Left forelimb (tissue), 1 donor: Measurements from ENCODE around the gene MLX.
"Not testable (repeated sequence)": the region's sequence is repeated elsewhere in the genome, so short reads cannot be mapped to it uniquely, and the experiment has no call there.

Source experiments
- DNase-seq: peaks from one replicate; pipeline ENCODE4 v3.0.0-alpha.2; 2018; ENCODE audit warnings: low spot score

The MLX gene

DNA sequence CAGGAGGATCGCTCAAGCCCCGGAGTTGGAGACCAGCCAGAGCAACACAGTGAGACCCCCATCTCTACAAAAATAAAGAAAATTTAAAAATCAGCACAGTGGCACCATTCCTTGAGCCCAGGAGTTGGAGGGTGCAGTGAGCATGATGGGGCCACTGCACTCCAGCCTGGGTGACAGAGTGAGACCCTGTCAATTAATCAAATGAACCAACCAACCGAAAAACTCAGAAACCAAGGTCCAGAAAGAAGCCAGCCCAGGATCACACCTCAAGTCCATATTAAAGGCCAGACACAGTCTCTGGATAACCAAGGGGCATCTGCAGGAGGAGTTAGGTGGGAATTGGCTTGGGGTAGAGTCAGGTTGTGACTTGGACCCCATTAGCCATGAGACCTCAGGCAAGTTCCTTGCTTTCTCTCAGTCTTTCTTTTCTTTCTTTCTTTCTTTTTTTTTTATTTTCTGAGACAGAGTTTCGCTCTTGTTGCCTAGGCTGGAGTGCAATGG is 11.7 kb upstream of the MLX start:
- DNase-seq: no peak

DNA sequence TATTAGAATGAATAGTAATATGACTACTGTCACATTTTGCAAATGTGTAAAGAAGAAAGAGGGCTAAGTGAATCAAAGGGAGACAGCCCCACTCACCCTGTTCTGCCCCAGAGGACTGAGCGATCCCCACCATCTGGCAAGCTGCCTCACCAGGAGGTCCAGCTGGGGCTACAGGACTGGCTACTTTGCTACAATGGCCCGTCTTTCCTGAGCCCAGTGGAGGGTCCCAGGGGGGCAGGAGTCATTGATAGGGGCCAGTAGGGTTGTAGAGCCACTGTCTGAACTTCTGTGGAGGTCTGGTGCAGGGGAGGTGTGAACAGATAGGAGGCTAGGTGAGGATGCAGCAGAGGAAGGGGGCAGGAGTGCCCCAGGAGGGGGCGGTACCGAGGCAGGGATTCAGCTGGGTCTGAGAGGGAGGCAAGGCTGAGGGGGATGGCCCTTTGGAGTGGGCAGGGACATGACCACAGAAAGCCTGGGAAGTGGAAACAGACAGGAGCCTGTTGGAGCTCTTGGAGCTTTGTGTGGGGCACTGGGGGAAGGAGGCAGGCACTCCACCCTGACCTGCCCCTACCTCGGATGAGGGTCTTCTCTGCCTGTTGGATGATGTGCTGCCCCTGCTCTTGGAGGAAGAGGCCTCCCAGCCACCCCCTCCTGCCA is 10.8 kb upstream of the MLX start:
- DNase-seq: not testable (repeated sequence)

DNA sequence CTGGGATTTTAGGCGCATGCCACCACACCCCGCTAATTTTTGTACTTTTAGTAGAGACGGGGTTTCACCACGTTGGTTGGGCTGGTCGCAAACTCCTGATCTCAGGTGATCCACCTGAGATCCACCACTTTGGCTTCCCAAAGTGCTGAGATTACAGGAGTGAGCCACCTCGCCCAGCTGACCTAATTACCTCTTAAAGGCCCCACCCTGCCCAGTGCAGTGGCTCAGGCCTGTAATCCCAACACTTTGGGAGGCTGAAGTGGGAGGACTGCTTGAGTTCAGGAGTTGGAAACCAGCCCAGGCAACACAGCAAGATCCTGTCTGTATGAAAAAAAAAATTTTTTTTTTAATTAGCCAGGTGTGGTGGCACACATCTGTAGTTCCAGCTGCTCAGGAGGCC is 7.8 kb upstream of the MLX start:
- DNase-seq: no peak

DNA sequence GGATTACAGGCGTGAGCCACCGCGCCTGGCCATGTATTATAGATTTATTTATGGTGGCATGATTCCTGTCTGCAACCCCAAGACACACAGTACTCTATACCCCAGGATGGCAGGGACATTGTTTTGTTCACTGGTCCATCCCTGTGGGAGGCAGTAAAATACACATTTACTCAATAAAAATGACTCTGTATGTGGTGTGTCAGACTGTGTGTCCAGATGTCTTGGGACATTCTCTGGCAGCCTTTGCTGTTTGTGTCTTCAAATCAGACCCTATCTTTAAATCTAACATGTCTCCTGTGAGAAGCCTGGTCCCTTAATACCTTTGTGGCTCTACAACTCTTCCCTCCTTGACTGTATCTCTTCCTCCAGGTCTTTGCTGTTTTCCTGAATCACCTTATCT is 6.7 kb upstream of the MLX start:
- no peak for DNase-seq

DNA sequence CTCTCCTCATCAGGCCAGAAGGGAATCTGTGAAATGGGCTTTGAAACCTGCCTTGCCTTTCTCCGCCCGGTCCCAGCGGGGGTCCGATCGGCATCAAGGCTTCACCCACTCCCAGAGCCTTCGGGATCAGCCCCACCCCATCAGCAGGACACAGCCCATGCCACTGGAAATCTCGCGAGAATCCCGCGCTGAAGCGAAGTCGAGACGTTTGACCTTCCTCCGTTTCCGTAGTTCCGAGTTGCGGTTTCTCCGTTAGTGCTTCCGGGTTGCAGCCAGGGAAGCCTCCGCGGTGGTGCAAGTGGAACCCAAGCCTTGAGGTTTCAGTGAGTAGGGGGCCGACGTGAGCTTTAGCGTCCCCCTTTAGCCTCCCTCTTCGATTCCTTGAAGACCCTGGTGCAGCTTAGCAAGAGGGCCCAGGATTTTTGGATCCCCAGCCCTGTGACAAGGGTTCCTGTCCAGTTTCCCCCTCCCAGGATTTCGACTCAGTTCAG is 5.0 kb upstream of the MLX start, which contains the start of gene COASY:
Gene COASY (plus strand): TSS at position 252 of the 491 bp plus-strand sequence. CDS start 475 bp downstream, outside the sequence.
- peak; percentile 97 for DNase-seq

DNA sequence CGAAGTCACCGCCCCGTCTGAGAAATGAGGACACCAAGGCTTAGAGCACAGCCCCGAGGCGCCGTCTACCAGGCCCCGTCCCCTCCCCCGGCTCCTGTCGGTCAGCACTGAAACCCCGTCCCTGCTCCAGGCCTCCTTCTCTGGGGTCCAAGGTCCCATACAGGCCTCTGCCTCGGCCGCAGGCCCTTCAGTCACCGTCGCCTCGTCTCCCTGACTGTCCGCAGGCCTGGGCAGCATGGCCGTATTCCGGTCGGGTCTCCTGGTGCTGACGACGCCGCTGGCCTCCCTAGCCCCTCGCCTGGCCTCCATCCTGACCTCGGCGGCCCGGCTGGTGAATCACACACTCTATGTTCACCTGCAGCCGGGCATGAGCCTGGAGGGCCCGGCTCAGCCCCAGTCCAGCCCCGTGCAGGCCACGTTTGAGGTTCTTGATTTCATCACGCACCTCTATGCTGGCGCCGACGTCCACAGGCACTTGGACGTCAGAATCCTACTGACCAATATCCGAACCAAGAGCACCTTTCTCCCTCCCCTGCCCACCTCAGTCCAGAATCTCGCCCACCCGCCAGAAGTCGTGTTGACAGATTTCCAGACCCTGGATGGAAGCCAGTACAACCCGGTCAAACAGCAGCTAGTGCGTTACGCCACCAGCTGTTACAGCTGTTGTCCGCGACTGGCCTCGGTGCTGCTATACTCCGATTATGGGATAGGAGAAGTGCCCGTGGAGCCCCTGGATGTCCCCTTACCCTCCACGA is 4.3 kb upstream of the MLX start:
- no peak for DNase-seq

DNA sequence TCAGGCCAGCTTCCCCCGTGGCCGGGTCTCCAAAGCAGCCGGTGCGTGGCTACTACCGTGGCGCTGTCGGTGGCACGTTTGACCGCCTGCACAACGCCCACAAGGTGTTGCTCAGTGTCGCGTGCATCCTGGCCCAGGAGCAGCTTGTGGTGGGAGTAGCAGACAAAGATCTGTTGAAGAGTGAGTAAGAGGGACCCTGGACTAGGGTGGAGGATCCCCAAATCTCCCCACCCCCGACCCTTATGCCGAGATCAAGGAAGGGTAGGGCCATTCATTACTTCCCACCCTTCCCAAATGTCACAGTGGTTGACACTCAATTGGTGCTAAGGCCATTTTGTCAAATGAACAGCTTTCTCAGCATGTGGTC is 3.8 kb upstream of the MLX start:
- no peak for DNase-seq

DNA sequence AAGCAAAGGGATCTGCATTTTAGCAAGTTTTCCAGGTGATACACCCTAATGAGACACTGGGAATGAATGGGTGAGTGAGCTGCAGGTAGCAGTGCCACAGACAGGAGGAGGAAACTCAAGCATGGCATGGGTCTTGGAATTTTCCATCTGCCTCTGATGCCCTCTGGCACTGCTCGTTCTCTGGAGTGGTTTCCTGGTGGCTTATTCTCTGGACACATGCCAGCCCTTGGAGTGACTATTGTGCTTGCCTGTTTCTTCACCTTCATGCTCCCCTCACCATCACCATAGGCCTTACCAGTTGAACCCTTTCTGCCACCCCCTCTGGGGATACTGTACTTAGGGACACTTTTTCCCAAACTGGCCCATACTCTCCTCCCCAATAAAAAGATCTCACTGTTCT is 3.4 kb upstream of the MLX start:
- no peak for DNase-seq

DNA sequence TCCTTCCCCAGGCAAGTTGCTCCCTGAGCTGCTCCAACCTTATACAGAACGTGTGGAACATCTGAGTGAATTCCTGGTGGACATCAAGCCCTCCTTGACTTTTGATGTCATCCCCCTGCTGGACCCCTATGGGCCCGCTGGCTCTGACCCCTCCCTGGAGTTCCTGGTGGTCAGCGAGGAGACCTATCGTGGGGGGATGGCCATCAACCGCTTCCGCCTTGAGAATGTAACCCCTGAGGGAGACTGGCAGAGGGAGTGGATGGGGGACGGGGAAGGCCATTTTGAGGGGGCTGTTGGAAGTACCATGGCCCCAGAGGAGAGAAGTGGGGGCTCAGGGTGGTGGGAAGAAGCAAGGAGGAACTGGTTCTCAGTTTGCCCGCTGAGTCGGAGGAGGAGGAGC is 3.0 kb upstream of the MLX start:
- no peak for DNase-seq

DNA sequence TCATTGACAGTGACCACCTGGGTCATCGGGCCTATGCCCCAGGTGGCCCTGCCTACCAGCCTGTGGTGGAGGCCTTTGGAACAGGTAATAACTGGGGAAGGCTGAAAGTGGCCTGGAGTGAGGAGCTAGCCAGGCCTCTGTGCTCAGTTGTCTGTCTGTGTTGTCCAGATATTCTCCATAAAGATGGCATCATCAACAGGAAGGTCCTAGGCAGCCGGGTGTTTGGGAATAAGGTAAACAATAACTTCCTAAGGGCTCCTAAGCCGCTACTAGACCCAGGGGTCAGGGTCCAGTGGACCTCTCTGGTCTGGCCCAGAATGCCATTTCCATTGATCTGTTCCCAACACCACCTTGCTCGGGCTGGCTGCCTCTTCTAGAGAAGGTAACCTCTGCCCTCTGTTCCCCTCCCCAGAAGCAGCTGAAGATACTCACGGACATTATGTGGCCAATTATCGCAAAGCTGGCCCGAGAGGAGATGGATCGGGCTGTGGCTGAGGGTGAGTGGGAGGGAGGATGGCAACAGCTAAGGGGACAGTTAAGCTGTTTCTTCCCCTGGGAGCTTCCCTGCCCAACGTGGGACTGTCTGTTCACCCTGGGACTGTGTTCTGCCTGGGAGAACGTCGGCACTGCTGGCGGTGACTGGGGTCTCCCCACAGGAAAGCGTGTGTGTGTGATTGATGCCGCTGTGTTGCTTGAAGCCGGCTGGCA is 1.9 kb upstream of the MLX start:
- no peak for DNase-seq

DNA sequence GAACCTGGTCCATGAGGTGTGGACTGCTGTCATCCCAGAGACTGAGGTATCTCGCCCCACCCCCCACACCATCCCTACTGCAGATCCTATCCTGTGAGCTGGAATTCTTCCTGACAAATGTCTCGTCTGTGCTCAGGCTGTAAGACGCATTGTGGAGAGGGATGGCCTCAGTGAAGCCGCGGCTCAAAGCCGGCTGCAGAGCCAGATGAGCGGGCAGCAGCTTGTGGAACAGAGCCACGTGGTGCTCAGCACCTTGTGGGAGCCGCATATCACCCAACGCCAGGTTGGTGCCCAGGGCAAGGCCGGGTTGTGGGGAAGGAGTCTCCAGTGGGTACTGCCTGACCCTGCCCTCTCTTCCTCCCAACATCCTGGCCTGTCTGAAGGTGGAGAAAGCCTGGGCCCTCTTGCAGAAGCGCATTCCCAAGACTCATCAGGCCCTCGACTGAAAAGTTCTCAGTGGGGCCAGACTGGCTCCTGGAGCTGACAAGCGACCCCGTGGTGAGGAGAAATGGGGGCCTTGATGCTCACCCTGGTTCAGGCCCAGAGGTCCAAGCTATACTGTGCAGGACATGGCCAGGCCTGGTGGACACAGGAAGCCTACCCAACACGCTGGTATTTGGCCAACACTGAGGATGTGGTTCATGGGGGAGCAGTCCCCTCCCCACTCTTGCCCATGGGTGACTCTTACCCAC is 1.2 kb upstream of the MLX start:
- DNase-seq: no peak

DNA sequence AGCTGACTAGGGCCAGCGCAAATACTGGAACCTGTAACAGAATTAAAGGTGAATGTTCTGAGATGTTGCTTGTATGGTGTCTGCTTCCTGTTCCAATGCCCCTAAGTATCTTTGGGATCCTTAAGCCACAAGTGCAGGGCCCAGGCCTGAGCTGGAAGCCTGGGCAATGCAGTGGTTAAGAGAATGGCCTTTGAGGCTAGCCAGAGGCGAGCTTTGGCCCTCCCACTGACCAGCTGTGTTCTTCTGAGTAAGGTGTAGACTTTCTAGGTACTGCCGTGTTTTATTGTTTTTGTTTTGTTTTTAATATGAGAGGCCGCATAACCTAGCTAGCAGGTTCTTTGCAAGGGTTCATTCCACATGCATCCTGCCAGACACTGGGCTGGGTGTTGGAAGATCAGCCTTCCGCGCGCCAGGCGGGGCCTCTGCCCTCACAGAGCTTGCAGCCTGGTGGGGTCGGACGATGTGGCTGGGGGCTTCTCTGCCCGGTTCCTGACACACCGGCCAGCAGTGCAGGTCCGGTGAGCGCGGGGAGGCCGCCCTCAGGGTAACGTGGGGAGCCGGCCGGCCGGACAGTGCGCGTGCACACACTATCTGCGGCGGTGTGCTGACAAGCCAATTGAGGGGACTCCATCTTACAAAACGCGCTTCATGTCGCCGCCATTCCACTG is 551 bp upstream of the MLX start:
- DNase-seq: no peak

DNA sequence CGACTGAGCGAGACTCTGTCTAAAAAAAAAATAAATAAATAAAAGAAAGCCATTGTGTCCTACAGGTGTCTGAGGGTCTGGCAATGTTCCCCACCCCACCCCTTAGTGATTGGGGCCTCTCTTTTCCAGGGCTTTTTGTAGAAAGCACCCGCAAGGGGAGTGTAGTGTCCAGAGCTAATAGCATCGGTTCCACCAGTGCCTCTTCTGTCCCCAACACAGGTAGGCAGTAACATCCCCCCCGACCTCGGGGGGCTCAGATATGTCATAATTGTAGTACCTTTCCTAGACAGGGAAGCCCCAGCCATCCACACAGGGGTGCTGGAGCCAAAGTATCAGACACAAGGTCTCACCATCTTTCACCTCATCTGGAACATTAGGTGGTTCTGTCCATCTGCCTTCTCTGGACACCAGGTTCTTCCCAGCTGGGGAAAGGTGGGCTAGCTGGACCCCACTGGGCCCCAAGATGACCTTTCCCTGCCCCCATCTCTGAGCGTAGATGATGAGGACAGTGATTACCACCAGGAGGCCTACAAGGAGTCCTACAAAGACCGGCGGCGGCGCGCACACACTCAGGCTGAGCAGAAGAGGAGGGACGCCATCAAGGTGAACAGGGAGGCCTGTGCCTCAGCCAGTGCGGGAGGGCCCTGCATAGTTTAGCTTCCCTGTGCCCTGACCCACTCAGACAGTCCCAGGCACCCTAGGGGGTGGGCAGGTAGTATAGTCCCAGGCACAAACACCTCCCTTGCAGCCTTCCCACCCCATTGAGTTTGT is 1.6 kb downstream of the MLX start:
- no peak for DNase-seq

DNA sequence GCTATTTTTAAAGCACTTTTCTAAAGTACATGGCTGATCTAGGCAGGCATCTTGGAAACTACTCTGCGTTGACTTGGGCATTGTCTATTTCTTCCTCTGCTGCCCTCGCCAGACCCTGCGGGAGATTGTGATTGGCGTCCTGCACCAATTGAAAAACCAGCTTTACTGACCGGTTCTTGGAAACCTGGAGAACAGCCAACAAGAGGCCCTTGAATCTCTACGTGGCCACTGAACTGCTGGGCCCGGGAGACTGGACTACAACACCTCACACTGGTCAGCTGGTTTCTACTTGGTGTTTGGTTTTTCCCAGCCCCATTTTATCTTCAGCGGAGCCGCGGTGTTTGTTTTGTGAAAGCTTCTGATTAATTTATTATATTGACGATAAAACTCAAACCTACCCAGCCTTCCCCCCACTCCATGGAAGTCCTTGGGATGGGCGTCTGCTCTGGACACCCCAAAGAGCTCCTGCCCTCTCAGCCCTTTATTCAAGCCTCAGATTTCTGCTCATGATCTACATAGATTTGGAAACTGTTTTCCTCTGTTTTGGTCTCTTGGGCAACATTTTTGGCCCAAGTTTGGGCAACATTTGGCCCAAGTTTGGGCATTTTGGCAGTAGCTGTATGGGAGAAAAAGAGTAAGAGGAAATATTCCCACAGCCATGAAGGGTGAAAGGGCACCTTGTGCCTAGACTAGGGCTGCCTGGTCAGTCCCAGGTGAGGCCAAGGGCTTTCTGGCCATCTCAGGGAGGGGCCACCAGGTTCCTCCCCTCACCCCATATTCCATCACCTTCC is 4.7 kb downstream of the MLX start:
- DNase-seq: no peak

DNA sequence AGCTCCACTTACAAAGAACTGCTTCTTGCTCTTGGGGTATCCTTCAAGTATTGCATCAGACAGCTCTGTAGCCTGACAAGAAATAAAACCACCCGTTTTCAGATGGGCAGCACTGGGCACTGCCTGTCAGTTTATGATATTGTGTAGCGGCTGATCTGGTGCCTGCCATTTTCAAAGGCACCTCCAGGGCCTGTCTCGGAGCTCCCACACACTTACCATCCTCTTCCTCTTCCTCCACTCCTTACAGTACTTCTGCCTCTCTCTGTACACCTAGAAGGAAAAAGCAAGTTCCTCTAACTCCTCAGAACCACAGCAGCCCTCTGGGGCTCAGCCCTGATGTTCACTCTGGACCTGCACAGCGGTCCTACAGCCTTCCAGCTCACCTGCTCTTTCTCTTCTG is 6.2 kb downstream of the MLX start:
- no peak for DNase-seq

DNA sequence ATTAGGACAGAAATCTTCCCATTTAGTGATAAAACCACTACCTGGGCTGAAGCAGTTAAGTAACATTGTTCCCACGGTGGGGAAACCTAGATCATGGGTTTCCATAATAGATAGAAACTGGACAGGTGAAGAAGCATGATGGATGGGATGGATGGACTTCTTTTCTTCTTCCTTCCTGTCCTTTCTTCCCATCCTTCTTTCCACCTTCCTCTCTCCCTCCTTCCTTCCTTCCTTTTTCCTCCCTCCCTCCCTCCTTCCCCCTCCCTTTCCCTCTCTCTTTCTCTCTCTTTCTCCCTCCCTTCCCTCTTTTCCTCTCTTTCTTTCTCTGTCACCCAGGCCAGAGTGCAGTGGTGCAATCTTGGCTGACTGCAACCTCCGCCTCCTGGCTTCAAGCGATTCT is 7.6 kb downstream of the MLX start:
- no peak for DNase-seq

DNA sequence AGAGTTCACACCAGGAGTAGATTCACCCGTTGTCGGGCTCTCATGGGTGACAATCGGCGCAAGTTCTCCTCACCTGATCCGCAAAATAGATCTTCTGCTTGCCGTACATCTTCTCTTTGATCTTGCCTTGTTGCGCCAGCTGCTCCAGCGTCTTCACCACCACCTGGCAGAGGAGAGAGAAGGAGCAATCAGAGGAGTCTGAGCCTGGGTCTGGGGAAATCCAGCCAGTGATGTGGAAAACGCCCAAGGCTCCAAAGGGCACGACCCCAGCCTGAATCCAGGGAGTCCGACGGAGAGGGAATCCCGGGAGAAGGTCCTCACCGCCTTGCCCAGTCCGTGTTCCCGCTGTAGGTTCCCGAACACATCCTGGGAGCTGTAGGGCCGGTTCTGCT is 10.2 kb downstream of the MLX start:
- DNase-seq: no peak

DNA sequence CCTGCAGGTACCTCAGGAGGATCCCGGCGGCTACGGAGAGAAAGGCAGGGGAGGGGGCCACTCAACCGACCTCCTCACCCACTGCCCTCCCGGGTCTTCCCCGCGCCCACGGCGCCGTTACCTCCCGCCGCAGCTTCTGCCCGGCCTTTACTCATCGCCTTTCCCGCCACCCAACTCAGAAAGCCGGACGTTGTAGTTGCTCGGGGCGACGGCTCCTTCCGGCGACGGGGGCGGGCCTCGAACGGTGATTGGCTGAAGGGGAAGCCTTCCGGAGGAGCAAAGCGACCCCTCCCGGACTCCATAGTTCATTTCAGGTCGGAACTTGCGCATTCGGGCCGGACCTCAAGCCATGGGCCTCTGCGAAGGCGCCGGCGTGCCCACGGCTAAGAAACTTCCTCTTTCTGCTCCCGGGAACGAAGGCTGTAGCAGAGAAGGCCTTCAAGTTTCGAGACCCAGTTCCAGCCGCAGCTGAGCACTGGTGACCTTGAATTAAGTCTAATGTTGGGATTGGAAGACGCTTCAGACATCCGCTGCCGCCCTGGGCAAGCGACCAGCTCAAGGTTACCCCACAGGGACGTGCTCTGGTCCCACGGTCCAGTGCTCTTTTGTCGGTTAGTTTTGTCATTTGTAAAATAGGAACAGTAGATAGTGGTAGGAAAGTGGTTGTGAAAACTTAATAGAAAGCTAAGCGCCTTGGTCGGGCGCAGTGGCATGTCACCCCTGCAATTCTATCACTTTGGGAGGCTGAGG is 10.8 kb downstream of the MLX start, which contains the start of gene PSMC3IP:
Gene PSMC3IP (minus strand): TSS at position 198 of the 750 bp plus-strand sequence. CDS start 43 bp downstream, at position 155.
- DNase-seq: peak; percentile 95

DNA sequence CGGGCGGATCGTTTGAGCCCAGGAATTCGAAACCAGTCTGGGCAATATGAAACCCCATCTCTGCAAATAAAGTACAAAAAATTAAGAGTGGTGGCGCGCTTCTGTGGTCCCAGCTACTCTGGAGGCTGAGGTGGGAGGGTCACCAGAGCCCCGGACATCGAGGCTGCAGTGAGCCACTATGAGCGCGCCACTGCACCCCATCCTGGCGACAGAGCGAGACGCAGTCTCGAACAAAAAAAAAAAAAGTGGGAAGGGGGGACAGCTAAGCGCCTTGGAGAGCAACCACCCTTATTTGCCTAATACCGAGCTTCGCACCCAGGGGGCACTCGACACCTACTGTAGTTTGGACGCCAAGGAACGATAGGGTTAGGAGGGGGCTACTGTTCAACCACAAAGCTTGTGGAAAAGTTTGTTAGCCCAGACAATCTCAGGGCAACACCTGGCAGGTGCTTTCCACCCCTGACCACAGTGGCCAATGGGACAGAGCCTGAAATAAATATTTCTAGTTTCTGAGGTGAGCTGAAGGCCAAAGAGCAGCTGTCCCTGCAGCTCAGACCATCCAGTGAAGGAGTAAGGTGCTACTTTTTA is 11.5 kb downstream of the MLX start:
- DNase-seq: peak; percentile 77
